HEK293T (cell line): ENCODE results near the gene OSBPL3.

Experiments
- ARNT ChIP-seq: fragments of 450-650 bp; IDR thresholded peaks from 2 replicates; pipeline ENCODE4 v1.6.1; 2017; ENCODE audit warnings: mild to moderate bottlenecking
- BHLHE40 ChIP-seq: fragments of 450-650 bp; IDR thresholded peaks from 2 replicates; pipeline ENCODE4 v1.6.1; 2016; ENCODE audit warnings: mild to moderate bottlenecking, moderate library complexity, borderline replicate concordance
- ELF4 ChIP-seq: fragments of 450-650 bp; IDR thresholded peaks from 2 replicates; pipeline ENCODE4 v1.6.1; 2017; ENCODE audit warnings: antibody characterized with exemption
- FOXK2 ChIP-seq: fragments of 450-650 bp; IDR thresholded peaks from 2 replicates; pipeline ENCODE4 v1.6.1; 2016; ENCODE audit warnings: mild to moderate bottlenecking
- HDGF ChIP-seq: fragments of 450-650 bp; IDR thresholded peaks from 2 replicates; pipeline ENCODE4 v1.6.1; 2017; ENCODE audit warnings: antibody characterized with exemption, borderline replicate concordance
- L3MBTL2 ChIP-seq: fragments of 450-650 bp; conservative IDR thresholded peaks from 2 replicates; pipeline ENCODE4 v1.6.1; 2016; ENCODE audit warnings: mild to moderate bottlenecking

DNA sequence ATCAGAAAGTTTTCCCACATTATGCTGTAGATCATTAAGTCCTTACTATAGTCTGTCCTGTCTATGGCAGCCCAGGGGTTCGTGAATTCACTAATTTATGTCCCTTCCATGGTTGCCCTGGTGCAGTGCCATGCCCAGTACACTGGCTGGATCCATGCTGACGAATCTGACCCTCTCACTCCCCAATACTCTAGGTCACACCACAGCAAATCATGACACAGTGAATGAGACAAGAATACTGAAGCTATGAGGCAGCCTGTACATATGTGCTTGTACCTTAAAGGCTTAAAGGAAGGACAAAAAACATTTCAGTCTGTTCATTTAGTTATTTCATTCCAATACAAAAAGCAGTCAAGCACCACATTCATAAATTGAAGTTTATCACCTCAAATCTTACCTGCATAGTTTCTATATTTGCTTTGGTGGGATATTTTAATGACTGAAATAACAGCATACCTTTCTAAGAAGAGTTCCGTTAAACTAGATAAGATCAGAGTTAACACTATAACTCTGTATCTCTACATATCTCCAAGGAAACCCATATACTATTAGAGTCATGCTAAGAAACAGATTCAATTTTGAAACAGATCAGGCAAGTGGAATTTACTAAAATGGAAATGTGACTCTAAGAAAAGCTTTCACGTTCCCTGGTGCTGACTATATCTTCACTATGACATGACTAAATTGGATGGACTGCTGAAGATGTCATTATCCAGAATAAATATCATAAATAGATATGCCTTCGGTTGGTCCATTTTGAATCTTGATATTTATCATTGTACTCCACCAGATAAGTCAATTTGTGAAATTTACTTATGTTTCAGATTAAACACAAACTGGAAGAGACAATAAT is 36.7 kb downstream of the OSBPL3 start:
- TF ChIP-seq FOXK2 (no peak), ARNT (no peak), HDGF (no peak), L3MBTL2 (no peak), ELF4 (no peak), BHLHE40 (no peak)
